Smooth muscle cell (in vitro differentiated cells): ENCODE data around the gene PON1. TPM values are rescaled to one million over a fixed set of nuclear protein-coding genes. Genes with fewer than 3 reads are reported as not detected.

Experiments used
- DNase-seq: peaks from one replicate; lab custom pipeline; 2025; ENCODE audit not compliant: unreplicated experiment; lab: John Stamatoyannopoulos, UW
- H2AFZ ChIP-seq: fragments of 200-600 bp; sonication (generic); 2 replicates; pipeline ENCODE4 v1.6.0; 2016; ENCODE audit warnings: antibody characterized with exemption, low read depth, mild to moderate bottlenecking
- H3F3A ChIP-seq: fragments of 200-600 bp; sonication (generic); 2 replicates; pipeline ENCODE4 v1.6.0; 2017; ENCODE audit warnings: antibody characterized with exemption, low read depth
- H3K27ac ChIP-seq: fragments of 200-600 bp; sonication (generic); 2 replicates; pipeline ENCODE4 v1.5.1; 2016; ENCODE audit warnings: low read depth, mild to moderate bottlenecking
- H3K27me3 ChIP-seq: fragments of 200-600 bp; sonication (generic); 2 replicates; pipeline ENCODE4 v1.6.1; 2016; ENCODE audit warnings: low read depth, mild to moderate bottlenecking
- H3K36me3 ChIP-seq: fragments of 200-600 bp; sonication (generic); 2 replicates; pipeline ENCODE4 v1.5.1; 2016; ENCODE audit warnings: low read depth
- H3K4me1 ChIP-seq: fragments of 200-600 bp; sonication (generic); 2 replicates; pipeline ENCODE4 v1.5.1; 2016; ENCODE audit warnings: low read depth
- H3K4me2 ChIP-seq: fragments of 200-600 bp; sonication (generic); 2 replicates; pipeline ENCODE4 v1.6.0; 2016; ENCODE audit warnings: mild to moderate bottlenecking
- H3K4me3 ChIP-seq: fragments of 200-600 bp; sonication (generic); 2 replicates; pipeline ENCODE4 v1.5.1; 2016; ENCODE audit warnings: mild to moderate bottlenecking
- H3K79me2 ChIP-seq: fragments of 200-600 bp; sonication (generic); 2 replicates; pipeline ENCODE4 v1.6.0; 2016; ENCODE audit warnings: low read depth, mild to moderate bottlenecking
- H3K9ac ChIP-seq: fragments of 200-600 bp; sonication (generic); 2 replicates; pipeline ENCODE4 v1.6.0; 2016; ENCODE audit warnings: low read depth
- H3K9me3 ChIP-seq: fragments of 200-600 bp; sonication (generic); replicated peaks from 2 replicates; pipeline ENCODE4 v1.5.1; 2016; ENCODE audit warnings: low read depth
- H4K20me1 ChIP-seq: fragments of 200-600 bp; sonication (generic); 2 replicates; pipeline ENCODE4 v1.6.0; 2016; ENCODE audit warnings: low read depth
- CTCF ChIP-seq: fragments of 200-600 bp; sonication (generic); IDR thresholded peaks from 2 replicates; pipeline ENCODE4 v1.5.1; 2017; ENCODE audit warnings: borderline replicate concordance, mild to moderate bottlenecking, antibody characterized with exemption; ENCODE audit not compliant: insufficient read depth, poor library complexity, severe bottlenecking
- WGBS: methylation state at CpG from one replicate; pipeline ENCODE4 v1.1.7; 2016; ENCODE audit warnings: low lambda C conversion rate; 5-methylcytosine and 5-hydroxymethylcytosine counted together
- polyA plus RNA-seq: library from polyadenylated mRNA; unstranded; fragments of >200 nt; fragmentation: Nextera tagmentation; extraction: Ambion mirVana; gene quantifications from 2 replicates; pipeline ENCODE4 v1.2.1, GENCODE V29; 2016
- total RNA-seq: library from RNA; depleted of rRNA; stranded (reverse); fragments of >200 nt; gene quantifications from 2 replicates; pipeline ENCODE4 v1.2.3, GENCODE V29; 2014

The PON1 gene
- total and polyA plus RNA-seq, 2 experiments from 2014 or later = not detected

- no peaks in the 10 kb centered on the region for H3K9me3 ChIP-seq
- no peak for TF ChIP-seq CTCF
- peaks cover 13% of the 10 kb centered on the region for H3F3A ChIP-seq
- no peaks in the 10 kb centered on the region for H3K36me3 ChIP-seq
- H3K4me3 ChIP-seq = no peak overlapping the region
- H4K20me1 ChIP-seq = no peaks in the 10 kb centered on the region
- DNase-seq = no peak
- no peak overlapping the region for H3K4me2 ChIP-seq
- H3K27ac ChIP-seq = no peak overlapping the region
- no peaks in the 10 kb centered on the region for H3K4me1 ChIP-seq
- no peaks in the 10 kb centered on the region for H3K79me2 ChIP-seq
- H3K9ac ChIP-seq = no peak overlapping the region
- H2AFZ ChIP-seq = no peak overlapping the region
- 94% methylated on average over 2 of the region's 2 CpGs for WGBS
- no peaks in the 10 kb centered on the region for H3K27me3 ChIP-seq
These were observed 16.2 kb upstream of the PON1 start for GRCh38 chr7:95340491-95340890.

GRCh38 chr7:95338832-95339231 is 14.5 kb upstream of the PON1 start:
- Histone ChIP-seq H2AFZ (no peak overlapping the region), H3F3A (peaks cover 27% of the 10 kb centered on the region), H3K79me2 (no peaks in the 10 kb centered on the region), H3K36me3 (no peaks in the 10 kb centered on the region), H3K4me3 (no peak overlapping the region), H3K27me3 (no peaks in the 10 kb centered on the region), H3K9me3 (no peaks in the 10 kb centered on the region), H3K27ac (no peak overlapping the region), H3K4me2 (no peak overlapping the region), H3K4me1 (no peaks in the 10 kb centered on the region), H3K9ac (no peak overlapping the region), H4K20me1 (no peaks in the 10 kb centered on the region)
- no peak for DNase-seq
- TF ChIP-seq CTCF = no peak
- WGBS = 88% methylated on average over 3 of the region's 3 CpGs

- H3K27ac ChIP-seq = peak overlapping the region; percentile 78
- H3F3A ChIP-seq = peaks cover 27% of the 10 kb centered on the region
- no peaks in the 10 kb centered on the region for H3K36me3 ChIP-seq
- peak overlapping the region; percentile 73 for H3K4me2 ChIP-seq
- DNase-seq = no peak
- no peaks in the 10 kb centered on the region for H3K9me3 ChIP-seq
- no peaks in the 10 kb centered on the region for H3K4me1 ChIP-seq
- H2AFZ ChIP-seq = no peak overlapping the region
- TF ChIP-seq CTCF = no peak
- no peaks in the 10 kb centered on the region for H4K20me1 ChIP-seq
- H3K79me2 ChIP-seq = no peaks in the 10 kb centered on the region
- no peak overlapping the region for H3K4me3 ChIP-seq
- H3K9ac ChIP-seq = no peak overlapping the region
- H3K27me3 ChIP-seq = no peaks in the 10 kb centered on the region
These were observed 10.8 kb upstream of the PON1 start for GRCh38 chr7:95335093-95335492.

DNA sequence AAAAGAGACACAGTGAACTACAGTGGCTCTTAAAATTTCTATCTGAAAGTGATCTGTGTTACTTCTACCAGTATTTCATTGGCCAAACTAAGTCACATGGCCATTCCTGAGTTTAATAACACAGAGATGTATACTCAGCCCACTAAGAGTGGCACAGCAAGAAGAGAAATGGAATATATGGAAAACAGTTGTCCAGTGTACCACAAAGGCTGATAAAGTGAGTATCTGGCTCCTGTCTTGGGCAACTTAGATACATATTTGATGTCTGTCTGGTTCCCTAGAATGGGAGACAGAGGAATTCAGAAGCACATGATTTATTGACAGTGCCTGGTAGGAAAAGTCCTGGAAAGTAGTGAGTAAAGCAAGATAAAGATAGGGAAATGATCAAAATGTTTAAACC is 10.1 kb upstream of the PON1 start:
- Histone ChIP-seq H3K4me1 (no peaks in the 10 kb centered on the region), H3K27ac (peak overlapping the region; percentile 78), H3K4me2 (peak overlapping the region; percentile 73), H3K27me3 (no peaks in the 10 kb centered on the region), H3K79me2 (no peaks in the 10 kb centered on the region), H3K9ac (no peak overlapping the region), H3K36me3 (no peaks in the 10 kb centered on the region), H2AFZ (no peak overlapping the region), H3F3A (peaks cover 27% of the 10 kb centered on the region), H3K4me3 (no peak overlapping the region), H4K20me1 (no peaks in the 10 kb centered on the region), H3K9me3 (no peaks in the 10 kb centered on the region)
- no peak for TF ChIP-seq CTCF
- no peak for DNase-seq
